DND-41 (cell line): ENCODE measurements around the gene TIGD1.
"Not testable (repeated sequence)": the region's sequence is repeated elsewhere in the genome, so short reads cannot be mapped to it uniquely, and the experiment has no call there.

Experiments used
- ATAC-seq: fragments of 200-7000 bp; cut with Tn5 transposase; 3 replicates; pipeline ENCODE4 v1.9.1; 2021; ENCODE audit warnings: low read depth; ENCODE audit not compliant: insufficient read depth
- DNase-seq: peaks from one replicate; pipeline ENCODE4 v3.0.0-alpha.2; 2020
- H2AFZ ChIP-seq: 2 replicates; pipeline ENCODE4 v1.6.0; 2012; ENCODE audit warnings: low read depth, low read length
- H3K27ac ChIP-seq: 2 replicates; pipeline ENCODE4 v1.5.1; 2012; ENCODE audit warnings: low read length, inconsistent platforms
- H3K27me3 ChIP-seq: fragments of 200-600 bp; sonication (generic); 2 replicates; pipeline ENCODE4 v1.6.0; 2012; ENCODE audit warnings: low read length, mild to moderate bottlenecking, inconsistent platforms; ENCODE audit not compliant: insufficient read depth, poor library complexity
- H3K36me3 ChIP-seq: 2 replicates; pipeline ENCODE4 v1.5.1; 2012; ENCODE audit warnings: low read length, inconsistent platforms; ENCODE audit not compliant: insufficient read depth
- H3K4me1 ChIP-seq: 2 replicates; pipeline ENCODE4 v1.5.1; 2012; ENCODE audit warnings: mild to moderate bottlenecking, low read length; ENCODE audit not compliant: insufficient read depth
- H3K4me2 ChIP-seq: 2 replicates; pipeline ENCODE4 v1.6.0; 2012; ENCODE audit warnings: mild to moderate bottlenecking, moderate library complexity, low read length, inconsistent platforms; ENCODE audit not compliant: insufficient read depth
- H3K4me3 ChIP-seq, 2 experiments: fragments of 200-600 bp in 1 of 2; shearing (Covaris generic) in 1 of 2; 2 replicates each; pipeline ENCODE4 v1.5.1; 2012 to 2016; ENCODE audit warnings: inconsistent platforms in 2 of 2, low read length in 2 of 2, mild to moderate bottlenecking in 2 of 2, low read depth in 1 of 2, moderate library complexity in 1 of 2
- H3K79me2 ChIP-seq: 2 replicates; pipeline ENCODE4 v1.6.0; 2012; ENCODE audit warnings: low read length, inconsistent platforms; ENCODE audit not compliant: insufficient read depth
- H3K9ac ChIP-seq: 2 replicates; pipeline ENCODE4 v1.6.0; 2012; ENCODE audit warnings: low read depth, mild to moderate bottlenecking, inconsistent platforms, low read length, moderate library complexity
- H3K9me3 ChIP-seq: 2 replicates; pipeline ENCODE4 v1.5.1; 2012; ENCODE audit warnings: low read length, moderate library complexity, mild to moderate bottlenecking, inconsistent platforms; ENCODE audit not compliant: insufficient read depth, severe bottlenecking
- H4K20me1 ChIP-seq: 2 replicates; pipeline ENCODE4 v1.6.0; 2012; ENCODE audit warnings: low read length; ENCODE audit not compliant: insufficient read depth
- CTCF ChIP-seq: IDR thresholded peaks from 2 replicates; pipeline ENCODE4 v1.5.1; 2012; ENCODE audit warnings: borderline replicate concordance, low read length, moderate library complexity, mild to moderate bottlenecking; ENCODE audit not compliant: poor library complexity, severe bottlenecking; ENCODE audit errors: extremely low read depth
- EZH2 ChIP-seq: IDR thresholded peaks from 3 replicates; pipeline ENCODE4 v1.6.1; 2012; ENCODE audit warnings: borderline replicate concordance, low read depth, mild to moderate bottlenecking, moderate library complexity, low read length, inconsistent platforms; ENCODE audit not compliant: severe bottlenecking

Gene TIGD1

GRCh38 chr2:232573042-232573441, 22.7 kb upstream of the TIGD1 start:
- no peak overlapping the region for H2AFZ ChIP-seq
- no peak overlapping the region for H3K9ac ChIP-seq
- H3K79me2 ChIP-seq = no peaks in the 10 kb centered on the region
- DNase-seq = no peak
- H3K27ac ChIP-seq = no peak overlapping the region
- no peaks in the 10 kb centered on the region for H3K27me3 ChIP-seq
- peaks cover 56% of the 10 kb centered on the region for H3K36me3 ChIP-seq
- H4K20me1 ChIP-seq = no peaks in the 10 kb centered on the region
- no peak for ATAC-seq
- no peaks in the 10 kb centered on the region for H3K4me1 ChIP-seq
- H3K4me2 ChIP-seq = no peak overlapping the region
- H3K9me3 ChIP-seq = no peaks in the 10 kb centered on the region
- no peak overlapping the region for H3K4me3 ChIP-seq
- TF ChIP-seq EZH2 (no peak), CTCF (no peak)

DNA sequence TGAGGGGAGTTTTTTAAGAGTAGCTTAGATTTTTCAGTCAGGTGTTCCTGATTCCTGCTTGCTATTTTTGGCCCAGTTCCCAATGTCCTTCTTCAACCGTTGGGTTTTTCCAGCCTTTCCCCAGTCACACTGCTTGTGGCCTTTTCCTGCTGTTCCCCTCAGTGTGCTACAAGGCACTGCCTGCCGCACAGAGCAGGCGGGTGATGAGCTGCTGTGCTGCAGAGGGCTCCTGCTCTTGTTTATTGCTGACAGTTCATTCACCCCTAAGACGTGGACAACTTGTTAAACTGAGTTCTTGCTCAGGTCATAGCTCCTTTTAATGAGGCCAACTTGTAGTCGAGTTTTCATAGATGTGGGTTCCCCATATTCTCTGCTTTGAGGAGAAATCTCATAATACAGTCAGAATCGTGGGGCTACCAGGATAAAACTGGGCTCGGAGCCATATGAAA, 20.7 kb upstream of the TIGD1 start:
- no peaks in the 10 kb centered on the region for H3K9me3 ChIP-seq
- H3K27ac ChIP-seq = no peak overlapping the region
- peaks cover 76% of the 10 kb centered on the region for H3K36me3 ChIP-seq
- H3K79me2 ChIP-seq = no peaks in the 10 kb centered on the region
- no peak overlapping the region for H3K4me2 ChIP-seq
- no peak overlapping the region for H3K4me3 ChIP-seq
- no peak for TF ChIP-seq CTCF
- no peak for TF ChIP-seq EZH2
- no peaks in the 10 kb centered on the region for H3K4me1 ChIP-seq
- ATAC-seq (no peak), DNase-seq (no peak)
- no peaks in the 10 kb centered on the region for H4K20me1 ChIP-seq
- H3K27me3 ChIP-seq = no peaks in the 10 kb centered on the region
- no peak overlapping the region for H3K9ac ChIP-seq
- H2AFZ ChIP-seq = no peak overlapping the region

DNA sequence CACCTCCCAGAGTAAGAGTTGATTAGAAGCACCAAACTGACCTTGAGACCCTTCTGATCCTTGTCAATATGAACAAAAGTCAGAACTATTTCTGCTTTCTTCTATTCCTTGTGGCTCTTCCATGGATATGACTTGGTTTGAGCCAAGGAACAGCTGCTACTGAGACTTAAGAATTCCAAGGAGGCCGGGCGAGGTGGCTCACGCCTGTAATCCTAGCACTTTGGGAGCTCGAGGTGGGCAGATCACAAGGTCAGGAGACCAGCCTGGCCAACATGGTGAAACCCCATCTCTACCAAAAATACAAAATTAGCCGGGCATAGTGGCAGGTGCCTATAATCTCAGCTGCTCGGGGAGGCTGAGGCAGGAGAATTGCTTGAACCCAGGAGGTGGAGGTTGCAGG, 20.1 kb upstream of the TIGD1 start:
- not testable (repeated sequence) for DNase-seq, H3K9ac ChIP-seq, H3K79me2 ChIP-seq, H3K4me1 ChIP-seq, H4K20me1 ChIP-seq, H3K9me3 ChIP-seq, ATAC-seq, H3K4me2 ChIP-seq, H3K27ac ChIP-seq, H2AFZ ChIP-seq, H3K4me3 ChIP-seq, H3K27me3 ChIP-seq
- peaks cover 82% of the 10 kb centered on the region for H3K36me3 ChIP-seq

DNA sequence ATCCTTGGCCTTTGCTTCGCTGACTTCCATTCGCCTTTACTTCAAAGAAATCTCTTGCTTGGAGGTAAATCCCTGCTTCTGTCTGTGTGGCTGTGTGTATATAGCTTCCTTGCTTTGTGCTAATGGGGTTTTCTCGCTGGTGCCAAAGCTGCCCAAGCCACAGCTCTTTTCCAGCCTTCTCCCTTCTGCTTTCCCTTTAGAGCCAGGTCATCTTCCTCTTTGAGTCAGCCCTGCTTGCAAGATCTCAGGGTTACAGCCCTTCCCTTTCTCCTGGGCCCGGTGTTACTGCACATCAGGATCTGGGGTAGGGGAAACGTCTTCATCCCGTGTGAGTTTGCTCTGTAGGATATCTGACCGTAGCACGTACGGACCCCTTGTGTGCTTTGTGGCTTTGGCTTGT, 19.2 kb upstream of the TIGD1 start:
- Histone ChIP-seq H3K4me1 (no peaks in the 10 kb centered on the region), H3K4me3 (no peak overlapping the region), H3K79me2 (no peaks in the 10 kb centered on the region), H3K9me3 (no peaks in the 10 kb centered on the region), H3K9ac (no peak overlapping the region), H2AFZ (no peak overlapping the region), H3K4me2 (no peak overlapping the region), H4K20me1 (no peaks in the 10 kb centered on the region), H3K27me3 (no peaks in the 10 kb centered on the region), H3K36me3 (peaks cover 81% of the 10 kb centered on the region), H3K27ac (no peak overlapping the region)
- DNase-seq (no peak), ATAC-seq (no peak)
- no peak for TF ChIP-seq EZH2
- no peak for TF ChIP-seq CTCF
